ENCODE results near the gene SUZ12.
A peak's percentile ranks its signal among the peaks of the same experiment; 100 is the strongest.
"Not testable (repeated sequence)": the region's sequence is repeated elsewhere in the genome, so short reads cannot be mapped to it uniquely, and the experiment has no call there.

The SUZ12 gene

GRCh38 chr17:31936615-31937609, at the start of gene SUZ12:
TSS of gene SUZ12 (plus strand) at chr17:31937007. CDS start at chr17:31937247, 240 bp downstream.
- DNase-seq (ENCODE audit: low spot score), result peak; percentile 75

GRCh38 chr17:31888124-31888523, 48.7 kb upstream of the SUZ12 start:
- no peak for DNase-seq (ENCODE audit: low spot score)

GRCh38 chr17:31900877-31901276, 35.9 kb upstream of the SUZ12 start:
- peak; percentile 25 for DNase-seq (ENCODE audit: low spot score)

GRCh38 chr17:31902693-31903092, 34.1 kb upstream of the SUZ12 start:
- DNase-seq (ENCODE audit: low spot score), result no peak

GRCh38 chr17:31903401-31903800, 33.4 kb upstream of the SUZ12 start:
- no peak for DNase-seq (ENCODE audit: low spot score)

GRCh38 chr17:31907342-31907962, 29.4 kb upstream of the SUZ12 start:
- DNase-seq (ENCODE audit: low spot score), result peak; percentile 28

- no peak for DNase-seq (ENCODE audit: low spot score)
Observed at GRCh38 chr17:31908386-31908785, 28.4 kb upstream of the SUZ12 start.

- peak; percentile 37 for DNase-seq (ENCODE audit: low spot score)
Observed at GRCh38 chr17:31912705-31913104, 24.1 kb upstream of the SUZ12 start.

- DNase-seq (ENCODE audit: low spot score), result peak; percentile 13
Observed at GRCh38 chr17:31915456-31916100, 21.2 kb upstream of the SUZ12 start.

- DNase-seq (ENCODE audit: low spot score), result no peak
Observed at GRCh38 chr17:31916491-31917064, 20.2 kb upstream of the SUZ12 start.

GRCh38 chr17:31917065-31917529, 19.7 kb upstream of the SUZ12 start:
- DNase-seq (ENCODE audit: low spot score), result peak; percentile 47

- DNase-seq (ENCODE audit: low spot score), result not testable (repeated sequence)
Observed at GRCh38 chr17:31917721-31918120, 19.1 kb upstream of the SUZ12 start.

GRCh38 chr17:31918701-31919128, 18.1 kb upstream of the SUZ12 start:
- DNase-seq (ENCODE audit: low spot score), result no peak

GRCh38 chr17:31919802-31920525, 16.8 kb upstream of the SUZ12 start:
- peak; percentile 60 for DNase-seq (ENCODE audit: low spot score)

- DNase-seq (ENCODE audit: low spot score), result no peak
Observed at GRCh38 chr17:31926100-31926729, 10.6 kb upstream of the SUZ12 start.

GRCh38 chr17:31931756-31932155, 5.1 kb upstream of the SUZ12 start:
- no peak for DNase-seq (ENCODE audit: low spot score)

- DNase-seq (ENCODE audit: low spot score), result no peak
Observed at GRCh38 chr17:31935512-31935911, 1.3 kb upstream of the SUZ12 start.

GRCh38 chr17:31937926-31938641, 1.3 kb downstream of the SUZ12 start:
- DNase-seq (ENCODE audit: low spot score), result not testable (repeated sequence)

GRCh38 chr17:31941916-31942315, 5.1 kb downstream of the SUZ12 start:
- not testable (repeated sequence) for DNase-seq (ENCODE audit: low spot score)

- DNase-seq (ENCODE audit: low spot score), result not testable (repeated sequence)
Observed at GRCh38 chr17:31942396-31942795, 5.6 kb downstream of the SUZ12 start.
